PC-3 (cell line): Measurements from ENCODE around the gene MAGED2. TPM values are rescaled to one million over a fixed set of nuclear protein-coding genes. Genes with fewer than 3 reads are reported as not detected.

ENCODE experiments used
- ATAC-seq: fragments of 200-7000 bp; cut with Tn5 transposase; 2 replicates; pipeline ENCODE4 v1.9.1; 2020; ENCODE audit warnings: mild to moderate bottlenecking, moderate library complexity
- BruUV-seq: library from RNA; stranded (reverse); fragments of 400-500 nt; replicated peaks from 2 replicates; lab custom pipeline; 2021; lab: Mats Ljungman, UMichigan
- CTCF ChIA-PET: fragments of 300-600 bp; sonication (Branson Sonifier 250); formaldehyde crosslinking; loops from one replicate; lab custom pipeline; 2022; ENCODE audit warnings: antibody characterized with exemption; lab: Charles Lee
- POLR2A ChIA-PET: fragments of 300-600 bp; sonication (Branson Sonifier 250); formaldehyde crosslinking; loops from one replicate; lab custom pipeline; 2022; ENCODE audit warnings: antibody characterized with exemption; ENCODE audit not compliant: unreplicated experiment; lab: Charles Lee
- DNase-seq: peaks from one replicate; pipeline ENCODE4 v3.0.0-alpha.2; 2015
- H2AFZ ChIP-seq: fragments of 300-600 bp; sonication (generic); 2 replicates; pipeline ENCODE4 v1.6.0; 2016; ENCODE audit warnings: antibody characterized with exemption, low read length
- H3F3A ChIP-seq: fragments of 300-600 bp; sonication (generic); one replicate; pipeline ENCODE4 v1.6.0; 2017; ENCODE audit warnings: antibody characterized with exemption, low read length, control low read depth, mild to moderate bottlenecking; ENCODE audit not compliant: unreplicated experiment
- H3K27ac ChIP-seq: fragments of 300-600 bp; sonication (generic); 2 replicates; pipeline ENCODE4 v1.5.1; 2016; ENCODE audit warnings: mild to moderate bottlenecking, low read length
- H3K27me3 ChIP-seq: fragments of 300-600 bp; sonication (generic); 2 replicates; pipeline ENCODE4 v1.6.1; 2016; ENCODE audit warnings: low read length, mixed read lengths
- H3K36me3 ChIP-seq: fragments of 300-600 bp; sonication (generic); 2 replicates; pipeline ENCODE4 v1.6.1; 2016; ENCODE audit warnings: low read depth, mixed run types, low read length, mixed read lengths
- H3K4me1 ChIP-seq: fragments of 300-600 bp; sonication (generic); 2 replicates; pipeline ENCODE4 v1.5.1; 2016; ENCODE audit warnings: low read length; ENCODE audit not compliant: insufficient read depth
- H3K4me2 ChIP-seq: fragments of 300-600 bp; sonication (generic); 2 replicates; pipeline ENCODE4 v1.6.0; 2016; ENCODE audit warnings: low read length
- H3K4me3 ChIP-seq: fragments of 300-600 bp; sonication (generic); 2 replicates; pipeline ENCODE4 v1.5.1; 2016; ENCODE audit warnings: mild to moderate bottlenecking, low read length, mixed read lengths
- H3K79me2 ChIP-seq: fragments of 300-600 bp; sonication (generic); 2 replicates; pipeline ENCODE4 v1.6.1; 2017; ENCODE audit warnings: low read length, mixed read lengths
- H3K9ac ChIP-seq: fragments of 300-600 bp; sonication (generic); 2 replicates; pipeline ENCODE4 v1.6.0; 2016; ENCODE audit warnings: mild to moderate bottlenecking, low read length
- H3K9me2 ChIP-seq: fragments of 300-600 bp; sonication (generic); replicated peaks from 2 replicates; pipeline ENCODE4 v1.6.1; 2016; ENCODE audit warnings: mixed run types, low read length, mixed read lengths
- H3K9me3 ChIP-seq: fragments of 300-600 bp; sonication (generic); 2 replicates; pipeline ENCODE4 v1.6.1; 2016; ENCODE audit warnings: low read length, mixed read lengths
- H4K20me1 ChIP-seq: fragments of 300-600 bp; sonication (generic); 2 replicates; pipeline ENCODE4 v1.6.1; 2016; ENCODE audit warnings: low read length, mixed read lengths
- CTCF ChIP-seq: fragments of 300-600 bp; sonication (generic); conservative IDR thresholded peaks from 2 replicates; pipeline ENCODE4 v1.5.1; 2017; ENCODE audit warnings: antibody characterized with exemption, low read depth, mild to moderate bottlenecking, low read length
- EZH2 ChIP-seq: fragments of 300-600 bp; sonication (generic); IDR thresholded peaks from one replicate; pipeline ENCODE4 v1.6.1; 2017; ENCODE audit warnings: antibody characterized with exemption, mild to moderate bottlenecking, low read length; ENCODE audit not compliant: unreplicated experiment
- EZH2phosphoT487 ChIP-seq: fragments of 300-600 bp; sonication (generic); IDR thresholded peaks from 2 replicates; pipeline ENCODE4 v1.6.1; 2018; ENCODE audit warnings: mild to moderate bottlenecking, antibody characterized with exemption, low read length, borderline replicate concordance
- intact Hi-C: fragments of 100-400 bp; cut with micrococcal nuclease; formaldehyde crosslinking; loops from 2 replicates; pipeline ENCODE4 v1.9.0; 2023
- total RNA-seq: library from RNA; depleted of rRNA; stranded (reverse); fragments of >200 nt; gene quantifications from 2 replicates; pipeline ENCODE4 v1.2.3, GENCODE V29; 2014

Gene MAGED2
- total RNA-seq, 1 experiment from 2014 or later, result 61.4 TPM

GRCh38 chrX:54808605-54809483, 1.3 kb downstream of the MAGED2 start:
- BruUV-seq, result TSS peak; percentile 86
- 0 out of 2 replicates have a peak, but pooled peaks cover 7% of the 10 kb centered on the region for H3K4me1 ChIP-seq
- DNase-seq (peak; percentile 96), ATAC-seq (peak; percentile 88)
- peak overlapping the region; percentile 83 for H3K4me3 ChIP-seq
- H3K4me2 ChIP-seq, result peak overlapping the region; percentile 100
- H3K27ac ChIP-seq, result peak overlapping the region; percentile 33; the same call in 1 of the 2 replicates
- CTCF ChIA-PET, result no interaction called here
- no peaks in the 10 kb centered on the region for H3F3A ChIP-seq
- no peaks in the 10 kb centered on the region for H4K20me1 ChIP-seq
- intact Hi-C loops, result loop anchor here (1.0 to 10.0 kb wide), 3 partner anchors 170 to 564 kb away; partner anchors contain the start of gene APEX2
- H3K9me3 ChIP-seq, result no peaks in the 10 kb centered on the region
- peaks cover 18% of the 10 kb centered on the region for H3K79me2 ChIP-seq
- H2AFZ ChIP-seq, result peak overlapping the region; percentile 95
- peaks cover 6% of the 10 kb centered on the region; the same call in 1 of the 2 replicates for H3K36me3 ChIP-seq
- POLR2A ChIA-PET, result interaction anchor here (0.7 to 0.8 kb wide), 2 partner anchors 169 to 468 kb away, joined by 3 to 6 read pairs; no protein-coding TSS in a partner anchor
- H3K27me3 ChIP-seq, result peaks cover under 1% of the 10 kb centered on the region
- no peak for TF ChIP-seq EZH2
- no peak for TF ChIP-seq CTCF
- TF ChIP-seq EZH2phosphoT487, result no peak
- H3K9ac ChIP-seq, result peak overlapping the region; percentile 81
- no peaks in the 10 kb centered on the region for H3K9me2 ChIP-seq

- no peaks in the 10 kb centered on the region for H3K27me3 ChIP-seq
- no peaks in the 10 kb centered on the region for H3F3A ChIP-seq
- H3K9me2 ChIP-seq, result no peaks in the 10 kb centered on the region
- 0 out of 2 replicates have a peak, but pooled peaks cover 7% of the 10 kb centered on the region for H3K4me1 ChIP-seq
- intact Hi-C loops, result no loop called here
- DNase-seq, result no peak
- no TSS peak for BruUV-seq
- H4K20me1 ChIP-seq, result no peaks in the 10 kb centered on the region
- H3K27ac ChIP-seq, result no peak overlapping the region
- H3K4me2 ChIP-seq, result peak overlapping the region; percentile 100
- peaks cover 18% of the 10 kb centered on the region; the same call in 1 of the 2 replicates for H3K36me3 ChIP-seq
- peaks cover 18% of the 10 kb centered on the region for H3K79me2 ChIP-seq
- no peak for ATAC-seq
- TF ChIP-seq CTCF (no peak), EZH2phosphoT487 (no peak), EZH2 (no peak)
- no peaks in the 10 kb centered on the region for H3K9me3 ChIP-seq
- H3K4me3 ChIP-seq, result peak overlapping the region; percentile 83; the same call in 1 of the 2 replicates
- no peak overlapping the region for H3K9ac ChIP-seq
- POLR2A ChIA-PET, result no interaction called here
- H2AFZ ChIP-seq, result no peak overlapping the region
- CTCF ChIA-PET, result no interaction called here
These were observed 3.0 kb downstream of the MAGED2 start for GRCh38 chrX:54810532-54810931.
